ENCODE measurements around the gene CCDC60.

Gene CCDC60

GRCh38 chr12:119573086-119573485 is 238.6 kb downstream of the CCDC60 start:
- H3K27me3 Mint-ChIP-seq = peaks cover 38% of the 10 kb centered on the region
- ATAC-seq = no peak
- no peak overlapping the region for H3K27ac Mint-ChIP-seq
- no peaks in the 10 kb centered on the region for H3K9me3 Mint-ChIP-seq
- no peaks in the 10 kb centered on the region for H3K4me1 Mint-ChIP-seq
- DNase-seq = no peak
- H3K4me3 Mint-ChIP-seq = no peak overlapping the region

GRCh38 chr12:119574255-119574654 is 239.7 kb downstream of the CCDC60 start:
- ATAC-seq (no peak), DNase-seq (no peak)
- Mint-ChIP-seq H3K27ac (no peak overlapping the region), H3K4me1 (no peaks in the 10 kb centered on the region), H3K9me3 (no peaks in the 10 kb centered on the region), H3K27me3 (peaks cover 38% of the 10 kb centered on the region), H3K4me3 (no peak overlapping the region)

GRCh38 chr12:119576118-119576810 is 241.7 kb downstream of the CCDC60 start:
- H3K4me1 Mint-ChIP-seq = no peaks in the 10 kb centered on the region
- ATAC-seq = no peak
- H3K27ac Mint-ChIP-seq = no peak overlapping the region
- peaks cover 31% of the 10 kb centered on the region for H3K27me3 Mint-ChIP-seq
- no peaks in the 10 kb centered on the region for H3K9me3 Mint-ChIP-seq
- H3K4me3 Mint-ChIP-seq = no peak overlapping the region
- no peak for DNase-seq

GRCh38 chr12:119576915-119577314 is 242.4 kb downstream of the CCDC60 start:
- H3K4me1 Mint-ChIP-seq = no peaks in the 10 kb centered on the region
- H3K4me3 Mint-ChIP-seq = no peak overlapping the region

GRCh38 chr12:119578112-119578511 is 243.6 kb downstream of the CCDC60 start:
- no peak overlapping the region for H3K27ac Mint-ChIP-seq
- ATAC-seq (peak; percentile 35), DNase-seq (no peak)
- no peaks in the 10 kb centered on the region for H3K4me1 Mint-ChIP-seq
- no peaks in the 10 kb centered on the region for H3K9me3 Mint-ChIP-seq
- no peak overlapping the region for H3K4me3 Mint-ChIP-seq
- peaks cover 23% of the 10 kb centered on the region for H3K27me3 Mint-ChIP-seq

More at GRCh38 chr12:119576915-119577314, 242.4 kb downstream of the CCDC60 start:
- no peaks in the 10 kb centered on the region for H3K9me3 Mint-ChIP-seq
- H3K27ac Mint-ChIP-seq = peak overlapping the region in 1 of 2 donors; percentile 30
- ATAC-seq (no peak), DNase-seq (no peak)
- peaks cover 31% of the 10 kb centered on the region for H3K27me3 Mint-ChIP-seq

GRCh38 chr12:119589097-119589496 is 254.6 kb downstream of the CCDC60 start:
- H3K27me3 Mint-ChIP-seq = peaks cover 57% of the 10 kb centered on the region
- no peak overlapping the region for H3K27ac Mint-ChIP-seq
- peak; percentile 23 for ATAC-seq
- no peak for DNase-seq
- peaks cover 5% of the 10 kb centered on the region for H3K4me1 Mint-ChIP-seq
- H3K4me3 Mint-ChIP-seq = no peak overlapping the region
- H3K9me3 Mint-ChIP-seq = no peaks in the 10 kb centered on the region

GRCh38 chr12:119589634-119590033 is 255.1 kb downstream of the CCDC60 start:
- no peaks in the 10 kb centered on the region for H3K9me3 Mint-ChIP-seq
- peaks cover 11% of the 10 kb centered on the region for H3K4me1 Mint-ChIP-seq
- H3K4me3 Mint-ChIP-seq = no peak overlapping the region
- peaks cover 59% of the 10 kb centered on the region for H3K27me3 Mint-ChIP-seq
- DNase-seq (no peak), ATAC-seq (no peak)
- H3K27ac Mint-ChIP-seq = no peak overlapping the region

All from stimulated activated naive CD8-positive, alpha-beta T cell treated with anti-CD3 and anti-CD28 coated beads, Interleukin-15, amount 100 ng/mL, for 72 hours (primary cell).